Activated CD8-positive, alpha-beta T cell treated with anti-CD3 and anti-CD28 coated beads for 36 hours (primary cell): ENCODE results near the gene PCAT6. TPM values are rescaled to one million over a fixed set of nuclear protein-coding genes. Genes with fewer than 3 reads are reported as not detected.

ENCODE experiments used
- ATAC-seq: fragments of 200-7000 bp; cut with Tn5 transposase; one replicate; pipeline ENCODE4 v1.10.0; 2021; ENCODE audit warnings: mild to moderate bottlenecking, moderate library complexity
- CTCF ChIA-PET: fragments of 350-600 bp; sonication (Branson Sonifier 250); formaldehyde crosslinking; loops from one replicate; lab custom pipeline; 2021; ENCODE audit warnings: antibody characterized with exemption; lab: Charles Lee
- POLR2A ChIA-PET: fragments of 350-600 bp; sonication (Branson Sonifier 250); formaldehyde crosslinking; loops from one replicate; lab custom pipeline; 2021; ENCODE audit warnings: antibody characterized with exemption; lab: Charles Lee
- DNase-seq: peaks from one replicate; pipeline ENCODE4 v3.0.0-alpha.2; 2020
- H3K27ac Mint-ChIP-seq: one replicate; pipeline ENCODE4 v1.8.0; 2021; ENCODE audit warnings: mild to moderate bottlenecking, mixed read lengths
- H3K27me3 Mint-ChIP-seq: one replicate; pipeline ENCODE4 v1.8.0; 2021; ENCODE audit warnings: mixed read lengths
- H3K36me3 Mint-ChIP-seq: one replicate; pipeline ENCODE4 v1.8.0; 2021; ENCODE audit warnings: low read depth, mixed read lengths
- H3K4me1 Mint-ChIP-seq: one replicate; pipeline ENCODE4 v1.8.0; 2021; ENCODE audit warnings: low read depth, mixed read lengths
- H3K4me3 Mint-ChIP-seq: one replicate; pipeline ENCODE4 v1.8.0; 2021; ENCODE audit warnings: mild to moderate bottlenecking, moderate library complexity, mixed read lengths
- H3K9me3 Mint-ChIP-seq: one replicate; pipeline ENCODE4 v1.8.0; 2021; ENCODE audit warnings: mixed read lengths
- CTCF ChIP-seq: fragments of 200-600 bp; IDR thresholded peaks from one replicate; pipeline ENCODE4 v1.8.0; 2022; ENCODE audit warnings: antibody characterized with exemption, mild to moderate bottlenecking
- intact Hi-C: fragments of 100-400 bp; cut with micrococcal nuclease; formaldehyde crosslinking; loops from one replicate; pipeline ENCODE4 v1.10.0; 2022
- total RNA-seq, 2 experiments: library from RNA; stranded (reverse); gene quantifications; one replicate each; pipeline ENCODE4 v1.2.3, GENCODE V29; 2021

Gene PCAT6
- total RNA-seq, 2 experiments from 2014 or later: 0.94 to 2.4 TPM

- Mint-ChIP-seq H3K9me3 (no peaks in the 10 kb centered on the region), H3K36me3 (no peaks in the 10 kb centered on the region), H3K4me1 (peaks cover 3% of the 10 kb centered on the region), H3K27ac (no peak overlapping the region), H3K27me3 (no peaks in the 10 kb centered on the region), H3K4me3 (no peak overlapping the region)
- ChIA-PET CTCF (no interaction called here), POLR2A (no interaction called here)
- ATAC-seq (no peak), DNase-seq (no peak)
- no peak for TF ChIP-seq CTCF
- intact Hi-C loops: no loop called here
Measured at GRCh38 chr1:202843081-202843480, 32.3 kb downstream of the PCAT6 start.

GRCh38 chr1:202844259-202844658 is 33.5 kb downstream of the PCAT6 start:
- H3K4me1 Mint-ChIP-seq: peaks cover 6% of the 10 kb centered on the region
- TF ChIP-seq CTCF: no peak
- H3K27me3 Mint-ChIP-seq: no peaks in the 10 kb centered on the region
- H3K4me3 Mint-ChIP-seq: no peak overlapping the region
- H3K36me3 Mint-ChIP-seq: no peaks in the 10 kb centered on the region
- intact Hi-C loops: no loop called here
- DNase-seq (no peak), ATAC-seq (no peak)
- ChIA-PET CTCF (no interaction called here), POLR2A (no interaction called here)
- no peaks in the 10 kb centered on the region for H3K9me3 Mint-ChIP-seq
- H3K27ac Mint-ChIP-seq: no peak overlapping the region

GRCh38 chr1:202844935-202845334 is 34.2 kb downstream of the PCAT6 start:
- intact Hi-C loops: no loop called here
- Mint-ChIP-seq H3K4me1 (peaks cover 6% of the 10 kb centered on the region), H3K27ac (no peak overlapping the region), H3K9me3 (no peaks in the 10 kb centered on the region), H3K36me3 (no peaks in the 10 kb centered on the region), H3K4me3 (no peak overlapping the region), H3K27me3 (no peaks in the 10 kb centered on the region)
- ChIA-PET CTCF (no interaction called here), POLR2A (interaction anchor here (1.6 kb wide), 1 partner anchor 24 kb away, joined by 3 read pairs; no protein-coding TSS in a partner anchor)
- no peak for DNase-seq
- no peak for ATAC-seq
- no peak for TF ChIP-seq CTCF

GRCh38 chr1:202848191-202848542 is 37.4 kb downstream of the PCAT6 start:
- Mint-ChIP-seq H3K4me1 (peaks cover 6% of the 10 kb centered on the region), H3K27me3 (no peaks in the 10 kb centered on the region), H3K9me3 (no peaks in the 10 kb centered on the region), H3K27ac (no peak overlapping the region), H3K36me3 (no peaks in the 10 kb centered on the region), H3K4me3 (no peak overlapping the region)
- CTCF ChIA-PET: interaction anchor here (1.1 to 2.6 kb wide), 3 partner anchors 15 to 151 kb away, joined by 3 to 9 read pairs (median 5); no protein-coding TSS in a partner anchor
- TF ChIP-seq CTCF: no peak
- intact Hi-C loops: no loop called here
- DNase-seq: peak; percentile 31
- POLR2A ChIA-PET: interaction anchor here (0.6 kb wide), 1 partner anchor 150 kb away, joined by 3 read pairs; no protein-coding TSS in a partner anchor
- ATAC-seq: peak; percentile 78

GRCh38 chr1:202850593-202851362 is 40.0 kb downstream of the PCAT6 start:
- POLR2A ChIA-PET: no interaction called here

More at GRCh38 chr1:202850593-202851362, 40.0 kb downstream of the PCAT6 start:
- Mint-ChIP-seq H3K4me3 (no peak overlapping the region), H3K27me3 (no peaks in the 10 kb centered on the region), H3K27ac (no peak overlapping the region), H3K4me1 (peaks cover 6% of the 10 kb centered on the region), H3K36me3 (no peaks in the 10 kb centered on the region), H3K9me3 (no peaks in the 10 kb centered on the region)
- no peak for ATAC-seq
- DNase-seq: no peak
- intact Hi-C loops: loop anchor here (5.0 kb wide), 1 partner anchor 98 kb away; no protein-coding TSS in a partner anchor
- CTCF ChIA-PET: interaction anchor here (0.7 to 4.4 kb wide), 8 partner anchors 14 to 100 kb away, joined by 3 to 25 read pairs (median 4); no protein-coding TSS in a partner anchor
- TF ChIP-seq CTCF: no peak
